T-helper 2 cell treated with Interferon-gamma antibody and Interleukin-4, amounts not matched to agents 5 μg/mL and 100 μg/mL, for 36 hours (primary cell): ENCODE data around the gene SYNGR2.

Experiments
- DNase-seq: peaks from one replicate; pipeline ENCODE4 v3.0.0; 2021; ENCODE audit warnings: low spot score
- H3K27ac Mint-ChIP-seq: one replicate; pipeline ENCODE4 v1.8.0; 2021; ENCODE audit warnings: mild to moderate bottlenecking, mixed read lengths
- H3K27me3 Mint-ChIP-seq: one replicate; pipeline ENCODE4 v1.8.0; 2021; ENCODE audit warnings: low read depth, mixed read lengths
- H3K36me3 Mint-ChIP-seq: one replicate; pipeline ENCODE4 v1.8.0; 2021; ENCODE audit warnings: low read depth, mixed read lengths
- H3K4me1 Mint-ChIP-seq: one replicate; pipeline ENCODE4 v1.8.0; 2021; ENCODE audit warnings: low read depth, mixed read lengths
- H3K4me3 Mint-ChIP-seq: one replicate; pipeline ENCODE4 v1.8.0; 2022; ENCODE audit warnings: mild to moderate bottlenecking, moderate library complexity, mixed read lengths
- H3K9me3 Mint-ChIP-seq: one replicate; pipeline ENCODE4 v1.8.0; 2021; ENCODE audit warnings: mixed read lengths

Gene SYNGR2

GRCh38 chr17:78144736-78145641, 23.4 kb upstream of the SYNGR2 start:
- Mint-ChIP-seq H3K4me1 (peaks cover 14% of the 10 kb centered on the region), H3K36me3 (peaks cover 18% of the 10 kb centered on the region), H3K4me3 (no peak overlapping the region), H3K27me3 (no peaks in the 10 kb centered on the region), H3K27ac (no peak overlapping the region), H3K9me3 (no peaks in the 10 kb centered on the region)
- DNase-seq = no peak

GRCh38 chr17:78146471-78146869, 21.9 kb upstream of the SYNGR2 start:
- Mint-ChIP-seq H3K4me1 (peaks cover 6% of the 10 kb centered on the region), H3K4me3 (no peak overlapping the region), H3K9me3 (no peaks in the 10 kb centered on the region), H3K36me3 (peaks cover 10% of the 10 kb centered on the region), H3K27ac (no peak overlapping the region), H3K27me3 (no peaks in the 10 kb centered on the region)
- DNase-seq = no peak

GRCh38 chr17:78146881-78147280, 21.5 kb upstream of the SYNGR2 start:
- no peak overlapping the region for H3K4me3 Mint-ChIP-seq
- no peak overlapping the region for H3K27ac Mint-ChIP-seq
- H3K9me3 Mint-ChIP-seq = no peaks in the 10 kb centered on the region
- H3K27me3 Mint-ChIP-seq = no peaks in the 10 kb centered on the region
- H3K4me1 Mint-ChIP-seq = peaks cover 6% of the 10 kb centered on the region
- peaks cover 10% of the 10 kb centered on the region for H3K36me3 Mint-ChIP-seq
- DNase-seq = no peak

GRCh38 chr17:78147315-78147998, 20.9 kb upstream of the SYNGR2 start:
- no peak overlapping the region for H3K4me3 Mint-ChIP-seq
- H3K9me3 Mint-ChIP-seq = no peaks in the 10 kb centered on the region
- no peak for DNase-seq
- peaks cover 5% of the 10 kb centered on the region for H3K36me3 Mint-ChIP-seq
- no peak overlapping the region for H3K27ac Mint-ChIP-seq
- H3K27me3 Mint-ChIP-seq = no peaks in the 10 kb centered on the region
- peaks cover 6% of the 10 kb centered on the region for H3K4me1 Mint-ChIP-seq

GRCh38 chr17:78148286-78149016, 19.9 kb upstream of the SYNGR2 start:
- H3K27ac Mint-ChIP-seq = no peak overlapping the region
- no peak overlapping the region for H3K4me3 Mint-ChIP-seq
- H3K4me1 Mint-ChIP-seq = peaks cover 6% of the 10 kb centered on the region
- H3K9me3 Mint-ChIP-seq = no peaks in the 10 kb centered on the region
- DNase-seq = no peak
- H3K27me3 Mint-ChIP-seq = no peaks in the 10 kb centered on the region
- no peaks in the 10 kb centered on the region for H3K36me3 Mint-ChIP-seq

GRCh38 chr17:78151514-78152008, 16.8 kb upstream of the SYNGR2 start:
- Mint-ChIP-seq H3K4me3 (no peak overlapping the region), H3K36me3 (no peaks in the 10 kb centered on the region), H3K27me3 (no peaks in the 10 kb centered on the region), H3K9me3 (no peaks in the 10 kb centered on the region), H3K4me1 (peaks cover 8% of the 10 kb centered on the region), H3K27ac (no peak overlapping the region)
- no peak for DNase-seq

GRCh38 chr17:78154903-78155811, 13.2 kb upstream of the SYNGR2 start:
- no peak overlapping the region for H3K27ac Mint-ChIP-seq
- peaks cover 8% of the 10 kb centered on the region for H3K4me1 Mint-ChIP-seq
- H3K27me3 Mint-ChIP-seq = no peaks in the 10 kb centered on the region
- DNase-seq = no peak
- no peak overlapping the region for H3K4me3 Mint-ChIP-seq
- H3K36me3 Mint-ChIP-seq = no peaks in the 10 kb centered on the region
- H3K9me3 Mint-ChIP-seq = no peaks in the 10 kb centered on the region

GRCh38 chr17:78159575-78160158, 8.7 kb upstream of the SYNGR2 start:
- Mint-ChIP-seq H3K4me1 (peaks cover 8% of the 10 kb centered on the region), H3K27ac (peak overlapping the region; percentile 53), H3K9me3 (no peaks in the 10 kb centered on the region), H3K27me3 (no peaks in the 10 kb centered on the region), H3K4me3 (no peak overlapping the region), H3K36me3 (no peaks in the 10 kb centered on the region)
- DNase-seq = no peak

GRCh38 chr17:78163881-78164747, 4.3 kb upstream of the SYNGR2 start:
- no peaks in the 10 kb centered on the region for H3K36me3 Mint-ChIP-seq
- H3K9me3 Mint-ChIP-seq = no peaks in the 10 kb centered on the region
- H3K27ac Mint-ChIP-seq = no peak overlapping the region
- no peak for DNase-seq
- no peaks in the 10 kb centered on the region for H3K27me3 Mint-ChIP-seq
- H3K4me3 Mint-ChIP-seq = no peak overlapping the region
- H3K4me1 Mint-ChIP-seq = peaks cover 6% of the 10 kb centered on the region

GRCh38 chr17:78164748-78165607, 3.4 kb upstream of the SYNGR2 start:
- Mint-ChIP-seq H3K27ac (no peak overlapping the region), H3K27me3 (no peaks in the 10 kb centered on the region)
- no peak for DNase-seq

GRCh38 chr17:78166416-78166815, 2.0 kb upstream of the SYNGR2 start:
- H3K9me3 Mint-ChIP-seq = no peaks in the 10 kb centered on the region
- H3K4me3 Mint-ChIP-seq = no peak overlapping the region
- H3K36me3 Mint-ChIP-seq = peaks cover 3% of the 10 kb centered on the region
- H3K4me1 Mint-ChIP-seq = no peaks in the 10 kb centered on the region
- H3K27me3 Mint-ChIP-seq = no peaks in the 10 kb centered on the region
- no peak for DNase-seq
- no peak overlapping the region for H3K27ac Mint-ChIP-seq

More at GRCh38 chr17:78164748-78165607, 3.4 kb upstream of the SYNGR2 start:
- Mint-ChIP-seq H3K4me3 (no peak overlapping the region), H3K36me3 (no peaks in the 10 kb centered on the region), H3K9me3 (no peaks in the 10 kb centered on the region), H3K4me1 (peaks cover under 1% of the 10 kb centered on the region)
